Gastroesophageal sphincter (tissue), 4 donors: ENCODE results near the gene SWAP70. TPM values are rescaled to one million over a fixed set of nuclear protein-coding genes. Genes with fewer than 3 reads are reported as not detected.
"Not testable (repeated sequence)": the region's sequence is repeated elsewhere in the genome, so short reads cannot be mapped to it uniquely, and the experiment has no call there.

Source experiments
- ATAC-seq: fragments of 150-250 bp; one replicate; pipeline ENCODE4 v1.9.1; 2016; ENCODE audit warnings: mild to moderate bottlenecking, moderate library complexity
- H3K27ac ChIP-seq, 4 donors: fragments of 200-600 bp; sonication (generic) in 3 of 4; 1 replicate in 3 of 4; 2 replicates in 1 of 4; pipeline ENCODE4 v1.5.1; 2016 to 2019
- H3K27me3 ChIP-seq: fragments of 200-600 bp; sonication (generic); one replicate; pipeline ENCODE4 v1.5.1; 2019
- H3K36me3 ChIP-seq, 2 donors: fragments of 200-600 bp; sonication (generic); one replicate each; pipeline ENCODE4 v1.5.1; 2019; ENCODE audit warnings: control low read depth in 1 of 2
- H3K4me1 ChIP-seq, 3 donors: fragments of 200-600 bp; sonication (generic); 1 replicate in 2 of 3; 2 replicates in 1 of 3; pipeline ENCODE4 v1.5.1; 2016 to 2019; ENCODE audit warnings: control low read depth in 2 of 3
- H3K4me3 ChIP-seq, 2 donors: fragments of 200-600 bp; sonication (generic); one replicate each; pipeline ENCODE4 v1.5.1; 2019; ENCODE audit warnings: mild to moderate bottlenecking in 1 of 2, moderate library complexity in 1 of 2
- H3K9me3 ChIP-seq, 3 donors: fragments of 200-600 bp; sonication (generic); one replicate each; pipeline ENCODE4 v1.5.1; 2017 to 2019; ENCODE audit warnings: control low read depth in 2 of 3
- CTCF ChIP-seq, 4 experiments: fragments of 200-600 bp in 2 of 4; fragments of 450-650 bp in 2 of 4; sonication (generic) in 1 of 4; IDR thresholded peaks; one replicate each; pipeline ENCODE4 v1.5.1; 2017 to 2019; ENCODE audit warnings: antibody characterized with exemption in 4 of 4, mild to moderate bottlenecking in 2 of 4, moderate library complexity in 2 of 4
- EP300 ChIP-seq: sonication (generic); formaldehyde crosslinking; IDR thresholded peaks from one replicate; pipeline ENCODE4 v1.6.1; 2017; ENCODE audit warnings: antibody characterized with exemption, mild to moderate bottlenecking
- POLR2A ChIP-seq, 2 donors: fragments of 450-650 bp; IDR thresholded peaks; one replicate each; pipeline ENCODE4 v1.6.1; 2017; ENCODE audit warnings: antibody characterized with exemption in 2 of 2, mild to moderate bottlenecking in 2 of 2, moderate library complexity in 1 of 2
- POLR2AphosphoS5 ChIP-seq: sonication (generic); formaldehyde crosslinking; IDR thresholded peaks from one replicate; pipeline ENCODE4 v1.6.1; 2017; ENCODE audit warnings: antibody characterized with exemption
- WGBS, 2 donors: methylation state at CpG; one replicate each; pipeline ENCODE4 v1.1.5; 2018; ENCODE audit warnings: low coverage in 1 of 2; 5-methylcytosine and 5-hydroxymethylcytosine counted together
- total RNA-seq, 4 donors: library from RNA; depleted of rRNA; stranded (reverse); fragments of >200 nt; gene quantifications; one replicate each; pipeline ENCODE4 v1.1.0, GENCODE V29; 2016

SWAP70 gene
- total RNA-seq, 4 donors from 2014 or later, result 32.2 to 65.9 (median 45.0) TPM

GRCh38 chr11:9619004-9619403, 44.9 kb upstream of the SWAP70 start:
- Histone ChIP-seq H3K9me3 (no peaks in the 10 kb centered on the region), H3K27me3 (no peaks in the 10 kb centered on the region), H3K27ac (no peak overlapping the region), H3K4me1 (peaks cover 0 to 13% (median 0%) of the 10 kb centered on the region in 3 donors), H3K36me3 (no peaks in the 10 kb centered on the region), H3K4me3 (no peak overlapping the region)
- WGBS, 2 donors, result 100% methylated on average over 1 of the region's 1 CpG
- TF ChIP-seq POLR2A (IDR thresholded peaks at IDR 0.05) (no peak), POLR2AphosphoS5 (no peak)
- ATAC-seq, result no peak

- ATAC-seq, result no peak
- H3K4me3 ChIP-seq, result no peak overlapping the region
- H3K9me3 ChIP-seq, result no peaks in the 10 kb centered on the region
- TF ChIP-seq POLR2A (IDR thresholded peaks at IDR 0.05), result no peak
- no peak for TF ChIP-seq POLR2AphosphoS5
- no peak for TF ChIP-seq EP300
- no peak for TF ChIP-seq CTCF (IDR thresholded peaks at IDR 0.05)
- H3K4me1 ChIP-seq, result peaks cover 0 to 3% (median 0%) of the 10 kb centered on the region in 3 donors
- no peaks in the 10 kb centered on the region for H3K27me3 ChIP-seq
- H3K36me3 ChIP-seq, result no peaks in the 10 kb centered on the region
- H3K27ac ChIP-seq, result no peak overlapping the region
These were observed 43.9 kb upstream of the SWAP70 start for GRCh38 chr11:9619971-9620370.

- H3K36me3 ChIP-seq, H3K27ac ChIP-seq, H3K27me3 ChIP-seq, ATAC-seq, H3K9me3 ChIP-seq, H3K4me3 ChIP-seq, H3K4me1 ChIP-seq: not testable (repeated sequence)
- WGBS, 2 donors, result 77 to 100% methylated on average over 1 to 6 of the region's 7 CpGs
These were observed 41.5 kb upstream of the SWAP70 start for GRCh38 chr11:9622353-9622752.

GRCh38 chr11:9623053-9623452, 40.8 kb upstream of the SWAP70 start:
- not testable (repeated sequence) for H3K27me3 ChIP-seq, H3K9me3 ChIP-seq, H3K36me3 ChIP-seq, H3K4me1 ChIP-seq, H3K27ac ChIP-seq, H3K4me3 ChIP-seq, ATAC-seq
- WGBS, 2 donors, result 100% methylated on average over 1 of the region's 23 CpGs; no CpG with 5 or more reads in 1 of the 2 donors

GRCh38 chr11:9624448-9624847, 39.4 kb upstream of the SWAP70 start:
- no peaks in the 10 kb centered on the region for H3K36me3 ChIP-seq
- no peak for ATAC-seq
- no peaks in the 10 kb centered on the region for H3K4me1 ChIP-seq
- no peaks in the 10 kb centered on the region for H3K9me3 ChIP-seq
- no peak for TF ChIP-seq POLR2AphosphoS5
- TF ChIP-seq CTCF (IDR thresholded peaks at IDR 0.05), result no peak
- no peak for TF ChIP-seq POLR2A (IDR thresholded peaks at IDR 0.05)
- no peak for TF ChIP-seq EP300
- no peaks in the 10 kb centered on the region for H3K27me3 ChIP-seq
- H3K27ac ChIP-seq, result no peak overlapping the region
- no peak overlapping the region for H3K4me3 ChIP-seq

GRCh38 chr11:9625162-9625561, 38.7 kb upstream of the SWAP70 start:
- TF ChIP-seq POLR2A (IDR thresholded peaks at IDR 0.05) (no peak), POLR2AphosphoS5 (no peak), CTCF (IDR thresholded peaks at IDR 0.05) (no peak), EP300 (no peak)
- no peaks in the 10 kb centered on the region for H3K36me3 ChIP-seq
- no peak for ATAC-seq
- H3K27me3 ChIP-seq, result no peaks in the 10 kb centered on the region
- no peak overlapping the region for H3K27ac ChIP-seq
- 80 to 81% methylated on average over 6 of the region's 6 CpGs for WGBS, 2 donors
- no peak overlapping the region for H3K4me3 ChIP-seq
- no peaks in the 10 kb centered on the region for H3K9me3 ChIP-seq
- H3K4me1 ChIP-seq, result no peaks in the 10 kb centered on the region

GRCh38 chr11:9625728-9626127, 38.1 kb upstream of the SWAP70 start:
- no peaks in the 10 kb centered on the region for H3K4me1 ChIP-seq
- no peaks in the 10 kb centered on the region for H3K27me3 ChIP-seq
- H3K27ac ChIP-seq, result no peak overlapping the region
- no peaks in the 10 kb centered on the region for H3K36me3 ChIP-seq
- 66 to 69% methylated on average over 3 of the region's 3 CpGs for WGBS, 2 donors
- TF ChIP-seq EP300 (no peak), POLR2AphosphoS5 (no peak), CTCF (IDR thresholded peaks at IDR 0.05) (no peak), POLR2A (IDR thresholded peaks at IDR 0.05) (no peak)
- H3K4me3 ChIP-seq, result no peak overlapping the region
- no peak for ATAC-seq
- no peaks in the 10 kb centered on the region for H3K9me3 ChIP-seq
